Measurements from ENCODE around the gene SHISAL1. TPM values are rescaled to one million over a fixed set of nuclear protein-coding genes. Genes with fewer than 3 reads are reported as not detected.

The SHISAL1 gene
- not detected in 2 replicates for total RNA-seq
- 0.33 TPM for total RNA-seq (2013)
- polyA plus RNA-seq: not detected in 2 replicates
- not detected in 2 replicates for polyA minus RNA-seq

DNA sequence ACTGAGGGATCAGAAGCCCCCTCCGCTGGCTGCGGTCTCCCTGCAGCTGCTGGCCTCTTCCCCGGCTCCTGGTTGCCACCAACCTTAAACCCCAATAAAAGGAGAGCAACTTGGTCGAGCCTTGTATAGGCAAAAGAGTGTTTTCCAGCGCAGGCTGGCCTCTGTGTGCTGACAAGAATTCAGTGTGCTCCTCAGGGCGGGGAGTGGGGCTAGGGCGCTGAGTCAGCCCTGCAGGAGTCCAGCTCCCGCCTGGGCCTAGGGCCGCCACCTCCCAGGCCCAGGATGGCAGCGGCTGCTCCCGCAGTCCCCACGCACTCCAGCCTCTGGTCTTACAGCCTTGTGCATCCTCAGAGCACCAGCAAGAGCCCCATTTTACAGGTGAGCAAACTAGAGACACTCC lies at the start of gene SHISAL1:
TSS of gene SHISAL1 (minus strand) at position 186 of the 400 bp plus-strand sequence. CDS start 12,006 bp downstream, outside the sequence.
- H3K27ac ChIP-seq (ENCODE audit: low read length in 2 of 2): no peak within 1 kb of the TSS
- intact Hi-C loops (cut with micrococcal nuclease): no loop called here
- DNase-seq (no peak), ATAC-seq (ENCODE audit: low read depth) (no peak)
- no peaks in the 10 kb centered on the region for H4K20me1 ChIP-seq (ENCODE audit: control insufficient read depth, insufficient read depth, low read length, poor library complexity, severe bottlenecking)
- H3K4me3 ChIP-seq (ENCODE audit: control extremely low read depth in 1 of 5, extremely low read depth in 1 of 5, insufficient read depth in 1 of 5, low read depth in 2 of 5, low read length in 4 of 5): no peak within 1 kb of the TSS
- H3K4me1 ChIP-seq (ENCODE audit: control insufficient read depth in 2 of 2, insufficient read depth in 2 of 2, low read length in 2 of 2): no peaks in the 10 kb centered on the region
- no peaks in the 10 kb centered on the region for H3K79me2 ChIP-seq (ENCODE audit: control insufficient read depth, insufficient read depth, low read length)
- no peak within 1 kb of the TSS for H3K9ac ChIP-seq (ENCODE audit: low read length)
- POLR2A ChIA-PET: no interaction called here
- H3K27me3 Mint-ChIP-seq: no peaks in the 10 kb centered on the region
- no peak within 1 kb of the TSS for H2AFZ ChIP-seq (ENCODE audit: insufficient read depth, low read depth, low read length, poor library complexity, severe bottlenecking)
- no peaks in the 10 kb centered on the region for H3K9me3 ChIP-seq (ENCODE audit: control extremely low read depth in 1 of 3, control insufficient read depth in 2 of 3, insufficient read depth in 1 of 3, low read length in 2 of 3)
- H3K4me3 Mint-ChIP-seq: no peak within 1 kb of the TSS
- 96% methylated on average over 12 of the region's 12 CpGs for WGBS (ENCODE audit: insufficient coverage)
- H3K4me1 Mint-ChIP-seq: no peaks in the 10 kb centered on the region
- TF ChIP-seq, protein P1, sequence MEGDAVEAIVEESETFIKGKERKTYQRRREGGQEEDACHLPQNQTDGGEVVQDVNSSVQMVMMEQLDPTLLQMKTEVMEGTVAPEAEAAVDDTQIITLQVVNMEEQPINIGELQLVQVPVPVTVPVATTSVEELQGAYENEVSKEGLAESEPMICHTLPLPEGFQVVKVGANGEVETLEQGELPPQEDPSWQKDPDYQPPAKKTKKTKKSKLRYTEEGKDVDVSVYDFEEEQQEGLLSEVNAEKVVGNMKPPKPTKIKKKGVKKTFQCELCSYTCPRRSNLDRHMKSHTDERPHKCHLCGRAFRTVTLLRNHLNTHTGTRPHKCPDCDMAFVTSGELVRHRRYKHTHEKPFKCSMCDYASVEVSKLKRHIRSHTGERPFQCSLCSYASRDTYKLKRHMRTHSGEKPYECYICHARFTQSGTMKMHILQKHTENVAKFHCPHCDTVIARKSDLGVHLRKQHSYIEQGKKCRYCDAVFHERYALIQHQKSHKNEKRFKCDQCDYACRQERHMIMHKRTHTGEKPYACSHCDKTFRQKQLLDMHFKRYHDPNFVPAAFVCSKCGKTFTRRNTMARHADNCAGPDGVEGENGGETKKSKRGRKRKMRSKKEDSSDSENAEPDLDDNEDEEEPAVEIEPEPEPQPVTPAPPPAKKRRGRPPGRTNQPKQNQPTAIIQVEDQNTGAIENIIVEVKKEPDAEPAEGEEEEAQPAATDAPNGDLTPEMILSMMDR (IDR thresholded peaks at IDR 0.05): no peak
- no peak for TF ChIP-seq EZH2 (IDR thresholded peaks at IDR 0.05; ENCODE audit: borderline replicate concordance, insufficient read depth, low read depth, low read length, poor library complexity, severe bottlenecking)
- H3K9me3 Mint-ChIP-seq (ENCODE audit: insufficient read depth): no peaks in the 10 kb centered on the region
- CTCF ChIA-PET: no interaction called here
- H3K27me3 ChIP-seq (replicated peaks in 1 of 4; ENCODE audit: control extremely low read depth in 1 of 4, control insufficient read depth in 3 of 4, insufficient read depth in 4 of 4, low read length in 3 of 4): no peaks in the 10 kb centered on the region
- H3K36me3 ChIP-seq (replicated peaks in 1 of 2; ENCODE audit: control extremely low read depth in 1 of 2, control insufficient read depth in 1 of 2, extremely low read depth in 1 of 2, insufficient read depth in 2 of 2, low read length in 1 of 2): no peaks in the 10 kb centered on the region
- no peak within 1 kb of the TSS for H3K4me2 ChIP-seq (replicated peaks; ENCODE audit: low read depth, low read length, poor library complexity, severe bottlenecking)
- H3K27ac Mint-ChIP-seq: no peak within 1 kb of the TSS

DNA sequence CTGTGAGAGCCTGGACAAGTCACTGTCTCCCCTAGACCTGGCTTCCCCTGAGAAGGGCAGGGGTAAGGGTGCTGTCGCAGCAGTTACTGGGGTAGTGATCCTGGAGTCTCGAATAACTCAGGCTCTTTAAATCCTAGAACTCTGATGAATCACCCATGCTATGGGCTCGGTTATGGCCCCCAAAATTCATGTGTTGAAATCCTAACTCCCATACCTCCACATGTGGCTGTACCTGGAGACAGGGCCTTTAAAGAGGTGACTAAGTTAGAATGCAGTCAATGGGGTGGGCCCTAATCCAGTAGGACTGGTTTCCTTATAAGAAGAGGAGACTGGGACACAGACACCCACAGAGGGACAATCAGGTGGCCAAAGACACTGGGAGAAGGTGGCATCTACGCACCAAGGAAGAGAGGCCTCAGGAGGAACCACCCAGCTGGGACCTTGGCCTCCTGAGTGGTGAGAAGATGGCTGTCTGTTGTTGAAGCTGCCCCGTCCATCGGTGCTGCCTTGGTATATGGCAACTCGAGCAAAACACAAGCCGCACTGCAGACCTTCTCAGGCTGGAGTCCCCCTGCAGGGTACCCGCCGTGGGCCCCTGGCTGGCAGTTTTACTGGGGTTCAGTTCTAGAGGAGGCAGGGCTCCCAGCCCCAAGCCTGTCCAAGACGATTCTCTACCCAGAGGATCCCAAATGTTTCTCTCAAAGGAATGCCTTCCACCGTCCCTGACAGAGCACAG lies 48.8 kb upstream of the SHISAL1 start:
- TF ChIP-seq, protein P1 (IDR thresholded peaks at IDR 0.05): no peak
- no peak for TF ChIP-seq EZH2 (IDR thresholded peaks at IDR 0.05; ENCODE audit: borderline replicate concordance, insufficient read depth, low read depth, low read length, poor library complexity, severe bottlenecking)
- no peak overlapping the region for H3K4me2 ChIP-seq (replicated peaks; ENCODE audit: low read depth, low read length, poor library complexity, severe bottlenecking)
- H3K4me3 ChIP-seq (ENCODE audit: control extremely low read depth in 1 of 5, extremely low read depth in 1 of 5, insufficient read depth in 1 of 5, low read depth in 2 of 5, low read length in 4 of 5): no peak overlapping the region
- Mint-ChIP-seq H3K4me1 (no peaks in the 10 kb centered on the region), H3K4me3 (no peak overlapping the region), H3K27me3 (peaks cover 10% of the 10 kb centered on the region), H3K27ac (no peak overlapping the region), H3K9me3 (ENCODE audit: insufficient read depth) (no peaks in the 10 kb centered on the region)
- no peaks in the 10 kb centered on the region for H3K4me1 ChIP-seq (ENCODE audit: control insufficient read depth in 2 of 2, insufficient read depth in 2 of 2, low read length in 2 of 2)
- no peaks in the 10 kb centered on the region for H3K9me3 ChIP-seq (ENCODE audit: control extremely low read depth in 1 of 3, control insufficient read depth in 2 of 3, insufficient read depth in 1 of 3, low read length in 2 of 3)
- DNase-seq: no peak
- intact Hi-C loops (cut with micrococcal nuclease): no loop called here
- ChIA-PET CTCF (no interaction called here), POLR2A (no interaction called here)
- 85% methylated on average over 7 of the region's 12 CpGs for WGBS (ENCODE audit: insufficient coverage)
- no peak overlapping the region for H2AFZ ChIP-seq (ENCODE audit: insufficient read depth, low read depth, low read length, poor library complexity, severe bottlenecking)
- H3K79me2 ChIP-seq (ENCODE audit: control insufficient read depth, insufficient read depth, low read length): no peaks in the 10 kb centered on the region
- ATAC-seq (ENCODE audit: low read depth): no peak
- H4K20me1 ChIP-seq (ENCODE audit: control insufficient read depth, insufficient read depth, low read length, poor library complexity, severe bottlenecking): no peaks in the 10 kb centered on the region
- H3K36me3 ChIP-seq (replicated peaks in 1 of 2; ENCODE audit: control extremely low read depth in 1 of 2, control insufficient read depth in 1 of 2, extremely low read depth in 1 of 2, insufficient read depth in 2 of 2, low read length in 1 of 2): no peaks in the 10 kb centered on the region
- no peak overlapping the region for H3K9ac ChIP-seq (ENCODE audit: low read length)
- no peak overlapping the region for H3K27ac ChIP-seq (ENCODE audit: low read length in 2 of 2)
- peaks cover 0 to 7% (median 0%) of the 10 kb centered on the region in 4 experiments for H3K27me3 ChIP-seq (replicated peaks in 1 of 4; ENCODE audit: control extremely low read depth in 1 of 4, control insufficient read depth in 3 of 4, insufficient read depth in 4 of 4, low read length in 3 of 4)
